Upper lobe of right lung (tissue), 1 donor: ENCODE data around the gene GATD1. TPM values are rescaled to one million over a fixed set of nuclear protein-coding genes. Genes with fewer than 3 reads are reported as not detected.

Experiments
- ATAC-seq: fragments of 200-7000 bp; cut with Tn5 transposase; one replicate; pipeline ENCODE4 v1.9.1; 2020; ENCODE audit warnings: mild to moderate bottlenecking, moderate library complexity
- DNase-seq: peaks from one replicate; pipeline ENCODE4 v3.0.0-alpha.2; 2020
- H3K27ac ChIP-seq: fragments of 200-600 bp; one replicate; pipeline ENCODE4 v1.8.0; 2022
- H3K27me3 ChIP-seq: fragments of 200-600 bp; one replicate; pipeline ENCODE4 v1.8.0; 2022; ENCODE audit warnings: mild to moderate bottlenecking
- H3K36me3 ChIP-seq: fragments of 200-600 bp; one replicate; pipeline ENCODE4 v1.8.0; 2022
- H3K4me1 ChIP-seq: fragments of 200-600 bp; one replicate; pipeline ENCODE4 v1.8.0; 2022
- H3K4me3 ChIP-seq: fragments of 200-600 bp; one replicate; pipeline ENCODE4 v1.8.0; 2022; ENCODE audit warnings: mild to moderate bottlenecking
- H3K9me3 ChIP-seq: fragments of 200-600 bp; one replicate; pipeline ENCODE4 v1.8.0; 2022
- intact Hi-C: fragments of 100-400 bp; cut with DNase I; formaldehyde crosslinking; loops from one replicate; pipeline ENCODE4 v1.11.0; 2022
- total RNA-seq: library from RNA; stranded (reverse); fragmentation: NEBNext Ultra II Directional; extraction: Animal tissue kit (Norgen Biotek cat#: 25700); gene quantifications from one replicate; pipeline ENCODE4 v1.2.1, GENCODE V29; 2021
- TF ChIP-seq, protein P1 (sequence below): fragments of 200-600 bp; IDR thresholded peaks from one replicate; pipeline ENCODE4 v1.8.0; 2022; ENCODE audit warnings: antibody characterized with exemption
- donor health status: DM: no; HTN: yes; CAD: no; lungs with severe emphysema.

The GATD1 gene
- total RNA-seq, 1 donor from 2014 or later: 62.5 TPM

DNA sequence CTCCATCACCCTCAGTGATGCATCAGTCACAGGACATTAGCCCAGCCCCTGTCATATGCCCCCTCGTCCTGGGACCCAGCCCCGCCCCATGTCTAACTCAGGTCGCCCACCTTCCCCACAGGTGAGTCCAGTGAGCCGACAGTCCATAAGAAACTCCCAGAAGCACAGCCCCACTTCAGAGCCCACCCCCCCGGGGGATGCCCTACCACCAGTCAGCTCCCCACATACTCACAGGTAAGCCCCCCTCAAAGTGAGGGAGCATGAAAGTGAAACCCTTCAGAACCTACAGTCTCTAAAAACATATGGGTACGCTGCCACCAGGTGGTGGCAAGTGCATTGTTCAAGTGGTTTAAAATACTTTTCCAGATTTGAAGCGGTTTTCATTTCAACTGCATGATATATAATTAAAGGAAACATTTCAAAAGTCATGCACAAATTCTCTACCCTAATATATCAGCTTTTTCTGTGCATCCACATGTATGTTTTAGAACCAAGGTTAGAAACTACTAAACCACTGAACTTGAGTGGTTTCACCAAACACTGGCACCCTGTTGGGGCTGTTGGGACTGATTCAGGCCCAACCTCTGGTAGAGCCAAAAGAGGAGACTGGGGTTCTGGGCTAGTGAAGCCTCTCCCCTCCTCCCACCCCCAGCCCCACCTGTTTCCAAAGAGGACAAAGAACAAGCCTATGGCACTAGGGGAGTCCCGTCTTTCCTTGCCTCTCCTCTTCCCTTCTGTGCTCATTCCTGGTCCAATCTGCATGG, 54.0 kb downstream of the GATD1 start:
- Histone ChIP-seq H3K9me3 (no peaks in the 10 kb centered on the region), H3K36me3 (no peaks in the 10 kb centered on the region), H3K4me3 (no peak overlapping the region), H3K27ac (no peak overlapping the region), H3K4me1 (peaks cover 26% of the 10 kb centered on the region), H3K27me3 (peaks cover 34% of the 10 kb centered on the region)
- ATAC-seq (no peak), DNase-seq (no peak)
- TF ChIP-seq, protein P1, sequence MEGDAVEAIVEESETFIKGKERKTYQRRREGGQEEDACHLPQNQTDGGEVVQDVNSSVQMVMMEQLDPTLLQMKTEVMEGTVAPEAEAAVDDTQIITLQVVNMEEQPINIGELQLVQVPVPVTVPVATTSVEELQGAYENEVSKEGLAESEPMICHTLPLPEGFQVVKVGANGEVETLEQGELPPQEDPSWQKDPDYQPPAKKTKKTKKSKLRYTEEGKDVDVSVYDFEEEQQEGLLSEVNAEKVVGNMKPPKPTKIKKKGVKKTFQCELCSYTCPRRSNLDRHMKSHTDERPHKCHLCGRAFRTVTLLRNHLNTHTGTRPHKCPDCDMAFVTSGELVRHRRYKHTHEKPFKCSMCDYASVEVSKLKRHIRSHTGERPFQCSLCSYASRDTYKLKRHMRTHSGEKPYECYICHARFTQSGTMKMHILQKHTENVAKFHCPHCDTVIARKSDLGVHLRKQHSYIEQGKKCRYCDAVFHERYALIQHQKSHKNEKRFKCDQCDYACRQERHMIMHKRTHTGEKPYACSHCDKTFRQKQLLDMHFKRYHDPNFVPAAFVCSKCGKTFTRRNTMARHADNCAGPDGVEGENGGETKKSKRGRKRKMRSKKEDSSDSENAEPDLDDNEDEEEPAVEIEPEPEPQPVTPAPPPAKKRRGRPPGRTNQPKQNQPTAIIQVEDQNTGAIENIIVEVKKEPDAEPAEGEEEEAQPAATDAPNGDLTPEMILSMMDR: peak; percentile 61
- intact Hi-C loops: loop anchor here (5.0 to 10.0 kb wide), 2 partner anchors 61 to 169 kb away; no protein-coding TSS in a partner anchor

DNA sequence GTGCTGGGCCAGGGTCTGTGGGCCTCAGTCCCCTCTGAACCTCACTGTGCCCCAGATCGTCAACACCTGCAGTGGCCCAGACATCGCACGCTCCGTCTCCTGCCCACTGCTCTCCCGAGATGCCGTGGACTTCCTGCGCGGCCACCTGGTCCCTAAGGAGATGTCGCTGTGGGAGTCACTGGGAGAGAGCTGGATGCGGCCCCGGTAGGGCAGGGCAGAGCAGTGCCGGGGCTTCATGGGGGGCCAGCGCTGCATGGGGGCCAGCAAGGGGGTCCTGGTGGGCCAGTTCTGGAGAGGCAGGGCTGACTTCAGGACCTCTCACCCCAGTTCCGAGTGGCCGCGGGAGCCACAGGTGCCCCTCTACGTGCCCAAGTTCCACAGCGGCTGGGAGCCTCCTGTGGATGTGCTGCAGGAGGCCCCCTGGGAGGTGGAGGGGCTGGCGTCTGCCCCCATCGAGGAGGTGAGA, 54.9 kb downstream of the GATD1 start:
- ATAC-seq (no peak), DNase-seq (no peak)
- TF ChIP-seq, protein P1: no peak
- Histone ChIP-seq H3K4me1 (peaks cover 18% of the 10 kb centered on the region), H3K27me3 (peaks cover 34% of the 10 kb centered on the region), H3K27ac (no peak overlapping the region), H3K4me3 (no peak overlapping the region), H3K9me3 (no peaks in the 10 kb centered on the region), H3K36me3 (no peaks in the 10 kb centered on the region)
- intact Hi-C loops: loop anchor here (5.0 to 10.0 kb wide), 2 partner anchors 60 to 168 kb away; no protein-coding TSS in a partner anchor

DNA sequence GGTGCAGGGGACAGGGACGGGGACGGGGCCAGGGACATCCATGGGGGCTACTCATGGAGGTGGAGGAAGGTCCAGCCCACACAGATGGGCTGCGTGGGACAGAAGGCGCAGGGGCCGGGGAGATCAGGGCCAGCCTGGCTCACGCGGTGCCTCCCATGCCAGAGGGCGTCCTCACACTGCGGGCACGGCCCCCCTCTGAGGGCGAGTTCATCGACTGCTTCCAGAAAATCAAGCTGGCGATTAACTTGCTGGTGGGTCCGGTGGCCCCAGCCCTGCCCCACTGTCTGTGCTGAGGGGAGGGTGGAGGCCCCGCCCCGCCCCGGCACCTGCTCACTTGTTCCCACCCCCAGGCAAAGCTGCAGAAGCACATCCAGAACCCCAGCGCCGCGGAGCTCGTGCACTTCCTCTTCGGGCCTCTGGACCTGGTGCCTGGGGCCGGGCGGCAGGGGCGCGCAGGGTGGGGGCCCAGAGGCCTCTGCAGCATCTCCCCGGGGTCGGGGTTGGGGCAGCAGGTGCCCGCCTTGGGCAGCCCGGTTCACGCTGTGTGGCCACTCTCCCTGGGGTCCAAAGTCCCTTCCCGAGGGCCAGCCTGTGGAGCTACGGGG, 55.4 kb downstream of the GATD1 start:
- no peaks in the 10 kb centered on the region for H3K36me3 ChIP-seq
- no peak overlapping the region for H3K27ac ChIP-seq
- intact Hi-C loops: loop anchor here (5.0 to 10.0 kb wide), 2 partner anchors 60 to 167 kb away; no protein-coding TSS in a partner anchor
- no peak overlapping the region for H3K4me3 ChIP-seq
- DNase-seq (peak; percentile 77), ATAC-seq (peak; percentile 32)
- TF ChIP-seq, protein P1: no peak
- no peaks in the 10 kb centered on the region for H3K9me3 ChIP-seq
- H3K27me3 ChIP-seq: peaks cover 34% of the 10 kb centered on the region
- peaks cover 14% of the 10 kb centered on the region for H3K4me1 ChIP-seq

DNA sequence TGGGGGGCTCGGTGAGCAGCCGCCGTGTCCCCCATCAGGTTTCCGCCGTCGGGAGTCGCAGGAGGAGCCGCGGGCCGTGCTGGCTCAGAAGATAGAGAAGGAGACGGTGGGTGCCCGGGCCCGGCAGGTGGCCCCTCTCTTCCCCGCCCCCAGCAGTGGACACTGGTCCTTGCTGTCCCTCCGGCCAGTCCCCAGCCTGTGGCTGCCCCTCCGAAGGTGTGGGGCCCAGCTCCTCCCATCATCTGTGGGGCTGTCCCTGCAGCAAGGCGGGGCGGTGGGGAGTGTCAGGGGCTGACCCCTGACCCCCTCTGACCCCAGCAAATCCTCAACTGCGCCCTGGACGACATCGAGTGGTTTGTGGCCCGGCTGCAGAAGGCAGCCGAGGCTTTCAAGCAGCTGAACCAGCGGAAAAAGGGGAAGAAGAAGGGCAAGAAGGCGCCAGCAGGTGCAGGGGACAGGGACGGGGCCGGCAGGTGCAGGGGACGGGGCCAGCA, 56.0 kb downstream of the GATD1 start:
- DNase-seq: no peak
- Histone ChIP-seq H3K27ac (no peak overlapping the region), H3K27me3 (peaks cover 34% of the 10 kb centered on the region), H3K9me3 (no peaks in the 10 kb centered on the region), H3K4me3 (no peak overlapping the region), H3K36me3 (no peaks in the 10 kb centered on the region), H3K4me1 (peaks cover 8% of the 10 kb centered on the region)
- no peak for ATAC-seq
- TF ChIP-seq, protein P1: no peak
- intact Hi-C loops: loop anchor here (5.0 to 10.0 kb wide), 2 partner anchors 59 to 166 kb away; no protein-coding TSS in a partner anchor

DNA sequence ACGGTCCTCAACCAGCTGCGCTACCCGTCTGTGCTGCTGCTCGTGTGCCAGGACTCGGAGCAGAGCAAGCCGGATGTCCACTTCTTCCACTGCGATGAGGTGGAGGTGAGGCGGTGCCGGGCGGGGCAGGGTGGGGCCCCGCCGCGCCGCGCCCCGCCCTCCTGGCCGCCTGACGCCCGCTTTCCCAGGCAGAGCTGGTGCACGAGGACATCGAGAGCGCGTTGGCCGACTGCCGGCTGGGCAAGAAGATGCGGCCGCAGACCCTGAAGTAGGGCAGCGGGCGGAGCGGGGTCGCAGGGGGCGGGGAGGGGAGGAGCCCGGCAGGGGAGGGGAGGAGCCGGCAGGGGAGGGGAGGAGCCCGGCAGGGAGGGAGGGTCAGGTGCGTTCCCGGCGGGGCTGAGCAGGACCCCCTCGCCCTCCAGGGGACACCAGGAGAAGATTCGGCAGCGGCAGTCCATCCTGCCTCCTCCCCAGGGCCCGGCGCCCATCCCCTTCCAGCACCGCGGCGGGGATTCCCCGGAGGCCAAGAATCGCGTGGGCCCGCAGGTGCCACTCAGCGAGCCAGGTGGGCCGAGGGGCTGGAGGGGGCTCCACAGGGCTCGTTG, 56.5 kb downstream of the GATD1 start:
- Histone ChIP-seq H3K4me1 (peaks cover 8% of the 10 kb centered on the region), H3K27me3 (peaks cover 34% of the 10 kb centered on the region), H3K9me3 (no peaks in the 10 kb centered on the region), H3K4me3 (no peak overlapping the region), H3K36me3 (no peaks in the 10 kb centered on the region), H3K27ac (no peak overlapping the region)
- ATAC-seq (no peak), DNase-seq (no peak)
- TF ChIP-seq, protein P1: no peak
- intact Hi-C loops: loop anchor here (5.0 to 10.0 kb wide), 2 partner anchors 58 to 166 kb away; no protein-coding TSS in a partner anchor
